ENCODE results near the gene THADA.
"Not testable (repeated sequence)": the region's sequence is repeated elsewhere in the genome, so short reads cannot be mapped to it uniquely, and the experiment has no call there.

The THADA gene

GRCh38 chr2:43593254-43593653 lies 2.6 kb downstream of the THADA start:
- DNase-seq, result no peak

GRCh38 chr2:43592443-43592842 lies 3.4 kb downstream of the THADA start:
- DNase-seq, result no peak

GRCh38 chr2:43585708-43586107 lies 10.1 kb downstream of the THADA start:
- no peak for DNase-seq

GRCh38 chr2:43579275-43579981 lies 16.4 kb downstream of the THADA start:
- no peak for DNase-seq

- DNase-seq, result peak; percentile 38
These were observed 18.6 kb downstream of the THADA start for GRCh38 chr2:43576981-43577892.

GRCh38 chr2:43572244-43572643 lies 23.6 kb downstream of the THADA start:
- DNase-seq, result no peak

- DNase-seq, result no peak
These were observed 25.9 kb downstream of the THADA start for GRCh38 chr2:43569921-43570320.

- no peak for DNase-seq
These were observed 27.6 kb downstream of the THADA start for GRCh38 chr2:43568228-43568627.

- DNase-seq, result no peak
These were observed 29.4 kb downstream of the THADA start for GRCh38 chr2:43566461-43566729.

- no peak for DNase-seq
These were observed 32.2 kb downstream of the THADA start for GRCh38 chr2:43563679-43564078.

- no peak for DNase-seq
These were observed 35.6 kb downstream of the THADA start for GRCh38 chr2:43560231-43560547.

- DNase-seq, result no peak
These were observed 36.2 kb downstream of the THADA start for GRCh38 chr2:43559391-43560230.

GRCh38 chr2:43557196-43557595 lies 38.6 kb downstream of the THADA start:
- no peak for DNase-seq

- no peak for DNase-seq
These were observed 39.6 kb downstream of the THADA start for GRCh38 chr2:43556256-43556655.

GRCh38 chr2:43553341-43553855 lies 42.4 kb downstream of the THADA start:
- no peak for DNase-seq

- no peak for DNase-seq
These were observed 43.8 kb downstream of the THADA start for GRCh38 chr2:43551990-43552389.

- DNase-seq, result not testable (repeated sequence)
These were observed 47.5 kb downstream of the THADA start for GRCh38 chr2:43548381-43548780.

GRCh38 chr2:43542285-43542933 lies 53.4 kb downstream of the THADA start:
- DNase-seq, result no peak

- DNase-seq, result no peak
These were observed 54.7 kb downstream of the THADA start for GRCh38 chr2:43541165-43541564.

GRCh38 chr2:43540021-43540779 lies 55.6 kb downstream of the THADA start:
- peak; percentile 44 for DNase-seq

GRCh38 chr2:43539436-43539835 lies 56.4 kb downstream of the THADA start:
- no peak for DNase-seq

- DNase-seq, result no peak
These were observed 57.7 kb downstream of the THADA start for GRCh38 chr2:43538034-43538670.

Measured in right hindlimb (tissue), 1 donor.